Bronchial epithelial cell (primary cell): Measurements from ENCODE around the gene MOSMO. TPM values are rescaled to one million over a fixed set of nuclear protein-coding genes. Genes with fewer than 3 reads are reported as not detected.

Source experiments
- DNase-seq: peaks from one replicate; pipeline ENCODE4 v3.0.0-alpha.2; 2010; ENCODE audit warnings: low read depth
- FAIRE-seq: peaks from 2 replicates; lab custom pipeline; 2011; peaks lifted over from hg19 to GRCh38; lab: Jason Lieb, UNC
- H3K27me3 ChIP-seq: 2 replicates; pipeline ENCODE4 v1.5.1; 2011; ENCODE audit warnings: low read length; ENCODE audit not compliant: control insufficient read depth, insufficient read depth
- H3K36me3 ChIP-seq: 2 replicates; pipeline ENCODE4 v1.5.1; 2011; ENCODE audit warnings: low read length; ENCODE audit not compliant: control insufficient read depth, insufficient read depth
- H3K4me3 ChIP-seq: 2 replicates; pipeline ENCODE4 v1.5.1; 2011; ENCODE audit warnings: mild to moderate bottlenecking, low read depth, low read length, control low read depth
- CTCF ChIP-seq: IDR thresholded peaks from 2 replicates; pipeline ENCODE4 v1.5.1; 2011; ENCODE audit warnings: mild to moderate bottlenecking, moderate library complexity, low read length, control low read depth, inconsistent platforms; ENCODE audit not compliant: insufficient read depth, severe bottlenecking
- total RNA-seq: library from RNA; depleted of rRNA; stranded (reverse); fragments of >200 nt; gene quantifications from 2 replicates; pipeline ENCODE4 v1.2.1, GENCODE V29; 2014

The MOSMO gene
- total RNA-seq, 1 donor from 2014 or later, result 17.6 TPM

- no peaks in the 10 kb centered on the region for H3K36me3 ChIP-seq
- peaks cover 4% of the 10 kb centered on the region for H3K27me3 ChIP-seq
- DNase-seq, result no peak
- no peak for TF ChIP-seq CTCF
- FAIRE-seq, result no peak
- H3K4me3 ChIP-seq, result no peak overlapping the region
Measured at GRCh38 chr16:22132801-22133200, 124.9 kb downstream of the MOSMO start.

Other genes with a start within 250 kb of the MOSMO start
- gene NPIPB4, start 150.4 kb upstream of the MOSMO start, total RNA-seq, result 22.9 and 27.1 TPM in 2 replicates
- gene UQCRC2, start 54.8 kb upstream of the MOSMO start, total RNA-seq, result 250 and 252 TPM in 2 replicates
- not detected in 2 replicates for gene PDZD9, start 7.0 kb upstream of the MOSMO start, total RNA-seq
- under 0.01 TPM in 1 of 2 replicates, not detected in the other for gene VWA3A, start 84.4 kb downstream of the MOSMO start, total RNA-seq
- not detected in 2 replicates for gene SDR42E2, start 154.4 kb downstream of the MOSMO start, total RNA-seq
- 4.2 and 6.3 TPM in 2 replicates for gene EEF2K, start 198.2 kb downstream of the MOSMO start, total RNA-seq